ENCODE data around the gene DAND5. TPM values are rescaled to one million over a fixed set of nuclear protein-coding genes. Genes with fewer than 3 reads are reported as not detected.

Gene DAND5
- total and polyA plus RNA-seq, 9 of the 15 experiments (the other 6 are each of a cell fraction or from before 2014, with no cell fraction given), result 0.22 to 0.83 (median 0.60) TPM

DNA sequence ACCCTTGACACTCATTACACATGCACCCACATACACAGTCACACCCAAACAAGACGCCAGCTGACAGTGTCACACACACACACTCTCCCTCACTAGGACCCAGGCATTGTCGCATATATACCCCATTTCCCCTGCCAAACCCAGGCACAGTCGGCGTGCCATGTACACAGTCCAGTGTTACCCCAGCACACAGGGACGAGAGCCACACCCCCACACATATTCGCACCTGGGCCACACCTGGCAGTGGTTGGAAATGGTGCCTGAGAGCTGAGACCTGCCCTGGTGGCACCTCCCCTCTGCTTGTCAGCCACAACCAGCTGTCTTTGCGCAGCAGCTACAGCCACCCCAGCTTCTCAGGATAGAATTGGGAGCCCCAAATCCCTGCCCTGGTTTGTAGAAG is 34.9 kb downstream of the DAND5 start:
- Histone ChIP-seq H3K9ac (ENCODE audit: insufficient read depth in 1 of 2, low read depth in 2 of 2, low read length in 2 of 2) (peak overlapping the region in 1 of 2 experiments; percentile 6; a peak in 1 of 4 replicates), H3K4me1 (replicated peaks in 1 of 2; ENCODE audit: control insufficient read depth in 2 of 2, insufficient read depth in 2 of 2, low read length in 2 of 2) (peaks cover 0 to 43% of the 10 kb centered on the region in 2 experiments; a peak in 2 of 5 replicates), H4K20me1 (replicated peaks; ENCODE audit: control insufficient read depth, insufficient read depth, low read length) (peaks cover 16% of the 10 kb centered on the region), H2AFZ (ENCODE audit: low read depth, low read length) (no peak overlapping the region), H3K27me3 (ENCODE audit: control insufficient read depth in 2 of 2, insufficient read depth in 2 of 2, low read length in 2 of 2) (no peaks in the 10 kb centered on the region), H3K4me2 (ENCODE audit: insufficient read depth, low read length) (no peak overlapping the region), H3K27ac (ENCODE audit: extremely low read depth, low read depth, low read length) (no peak overlapping the region), H3K9me3 (replicated peaks; ENCODE audit: control insufficient read depth, insufficient read depth, low read depth, low read length) (no peaks in the 10 kb centered on the region), H3K79me2 (ENCODE audit: control insufficient read depth, insufficient read depth, low read length) (peaks cover 43% of the 10 kb centered on the region), H3K36me3 (ENCODE audit: control insufficient read depth, insufficient read depth, low read length) (peaks cover 7% of the 10 kb centered on the region; the same call in 2 of the 3 replicates), H3K9me1 (ENCODE audit: control insufficient read depth, insufficient read depth, low read length) (peaks cover 8% of the 10 kb centered on the region), H3K4me3 (no peak overlapping the region)
- WGBS (ENCODE audit: insufficient coverage, low coverage, missing lambda C conversion rate), result 73% methylated on average over 7 of the region's 7 CpGs
- ChIA-PET POLR2A (interaction anchor here (0.6 to 2.0 kb wide), 3 partner anchors 10 to 23 kb away, joined by 3 to 10 read pairs (median 5); no protein-coding TSS in a partner anchor), CTCF (ENCODE audit: low intra/inter-chr PET ratio) (no interaction called here)
- ATAC-seq (no peak), FAIRE-seq (no peak), DNase-seq (ENCODE audit: extremely low read depth in 1 of 4, low spot score in 3 of 4) (no peak)
- in situ Hi-C loops (cut with MboI) (no loop called here), intact Hi-C loops (cut with micrococcal nuclease) (no loop called here)
- no TSS peak for BruUV-seq (replicated peaks)
- no peak for TF ChIP-seq PHF21A (IDR thresholded peaks at IDR 0.05; ENCODE audit: borderline replicate concordance, low read depth)
- TF ChIP-seq NEUROD1 (IDR thresholded peaks at IDR 0.05; ENCODE audit: borderline replicate concordance, low read depth, low read length, partially characterized antibody), result no peak
- TF ChIP-seq ETV5 (CRISPR knock-in tag; IDR thresholded peaks at IDR 0.05; ENCODE audit: low read depth), result no peak
- no peak for TF ChIP-seq BACH1 (tag; IDR thresholded peaks at IDR 0.05)
- no peak for TF ChIP-seq HMGN3 (IDR thresholded peaks at IDR 0.05; ENCODE audit: borderline replicate concordance, extremely low read depth, insufficient read length, low read depth, low read length)
- no peak for TF ChIP-seq MBD2 (IDR thresholded peaks at IDR 0.05; ENCODE audit: borderline replicate concordance, low read depth)
- TF ChIP-seq, protein P1, sequence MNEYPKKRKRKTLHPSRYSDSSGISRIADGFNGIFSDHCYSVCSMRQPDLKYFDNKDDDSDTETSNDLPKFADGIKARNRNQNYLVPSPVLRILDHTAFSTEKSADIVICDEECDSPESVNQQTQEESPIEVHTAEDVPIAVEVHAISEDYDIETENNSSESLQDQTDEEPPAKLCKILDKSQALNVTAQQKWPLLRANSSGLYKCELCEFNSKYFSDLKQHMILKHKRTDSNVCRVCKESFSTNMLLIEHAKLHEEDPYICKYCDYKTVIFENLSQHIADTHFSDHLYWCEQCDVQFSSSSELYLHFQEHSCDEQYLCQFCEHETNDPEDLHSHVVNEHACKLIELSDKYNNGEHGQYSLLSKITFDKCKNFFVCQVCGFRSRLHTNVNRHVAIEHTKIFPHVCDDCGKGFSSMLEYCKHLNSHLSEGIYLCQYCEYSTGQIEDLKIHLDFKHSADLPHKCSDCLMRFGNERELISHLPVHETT (CRISPR knock-in tag; conservative IDR thresholded peaks at IDR 0.05 in 1 of 2, IDR thresholded peaks at IDR 0.05 in 1 of 2), result no peak
- TF ChIP-seq, protein P2, sequence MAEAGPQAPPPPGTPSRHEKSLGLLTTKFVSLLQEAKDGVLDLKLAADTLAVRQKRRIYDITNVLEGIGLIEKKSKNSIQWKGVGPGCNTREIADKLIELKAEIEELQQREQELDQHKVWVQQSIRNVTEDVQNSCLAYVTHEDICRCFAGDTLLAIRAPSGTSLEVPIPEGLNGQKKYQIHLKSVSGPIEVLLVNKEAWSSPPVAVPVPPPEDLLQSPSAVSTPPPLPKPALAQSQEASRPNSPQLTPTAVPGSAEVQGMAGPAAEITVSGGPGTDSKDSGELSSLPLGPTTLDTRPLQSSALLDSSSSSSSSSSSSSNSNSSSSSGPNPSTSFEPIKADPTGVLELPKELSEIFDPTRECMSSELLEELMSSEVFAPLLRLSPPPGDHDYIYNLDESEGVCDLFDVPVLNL (CRISPR knock-in tag; IDR thresholded peaks at IDR 0.05; ENCODE audit: low read depth), result no peak

All from K562 (cell line).